Measurements from ENCODE around the gene KCNH1.

The KCNH1 gene

DNA sequence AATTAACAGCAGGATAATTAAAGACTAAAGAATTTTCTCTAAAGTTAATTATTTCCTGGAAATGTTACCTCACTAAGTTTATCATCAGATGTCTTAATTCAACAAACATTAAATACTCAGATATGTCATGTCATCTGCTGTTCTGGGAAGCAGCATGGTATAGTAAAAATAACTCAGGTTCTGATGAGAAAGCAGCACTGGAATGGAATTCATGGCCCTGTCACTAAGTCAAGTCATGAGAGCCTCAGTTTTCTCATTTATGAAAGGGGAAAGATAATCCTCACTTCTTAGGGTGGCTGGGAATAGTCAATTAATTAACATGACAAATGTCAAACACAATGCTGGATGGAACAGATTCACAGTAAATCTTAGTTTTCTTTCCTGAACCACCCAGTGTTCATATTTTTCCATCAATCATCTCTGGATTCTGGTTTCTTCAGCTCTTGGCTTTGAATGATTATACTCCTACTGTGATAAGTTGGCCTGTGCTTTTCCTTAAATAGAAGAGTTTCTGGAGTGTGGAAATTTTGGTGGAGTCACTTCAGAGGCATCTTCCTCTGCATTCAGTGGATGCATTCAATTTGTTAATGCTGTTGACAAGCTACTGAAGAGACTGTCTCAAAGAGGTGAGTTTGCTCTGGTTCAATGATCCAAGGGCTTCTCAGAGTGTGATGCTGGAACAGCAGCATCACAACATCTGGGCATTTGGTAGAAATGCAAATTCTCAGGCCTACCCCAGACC, 319.4 kb downstream of the KCNH1 start:
- no peak for TF ChIP-seq GATA2 (IDR thresholded peaks at IDR 0.05; ENCODE audit: low read depth, low read length)
- no peak for TF ChIP-seq GATA3 (IDR thresholded peaks at IDR 0.05; ENCODE audit: low read depth, low read length)

DNA sequence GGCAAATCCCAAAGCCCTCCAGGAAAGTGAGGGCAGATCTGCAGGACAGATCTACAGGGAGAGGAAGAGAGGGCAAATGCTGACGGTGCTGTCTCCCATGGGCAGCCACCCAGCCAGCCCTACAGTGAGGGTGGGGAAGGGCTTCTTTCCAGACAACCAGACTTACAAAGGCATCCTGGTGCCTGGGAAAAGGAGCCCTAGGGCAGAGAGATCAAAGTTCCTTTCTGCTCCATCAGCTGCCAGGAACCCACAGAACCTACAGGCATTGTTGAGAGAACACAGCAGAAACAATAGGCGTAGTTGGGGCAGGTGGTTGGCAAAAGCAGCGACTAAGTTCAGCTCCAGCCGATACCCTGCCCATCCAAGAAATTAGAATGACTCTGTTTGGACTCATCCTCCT, 332.4 kb downstream of the KCNH1 start:
- TF ChIP-seq GATA2 (IDR thresholded peaks at IDR 0.05; ENCODE audit: low read depth, low read length) (no peak), GATA3 (IDR thresholded peaks at IDR 0.05; ENCODE audit: low read depth, low read length) (no peak)

DNA sequence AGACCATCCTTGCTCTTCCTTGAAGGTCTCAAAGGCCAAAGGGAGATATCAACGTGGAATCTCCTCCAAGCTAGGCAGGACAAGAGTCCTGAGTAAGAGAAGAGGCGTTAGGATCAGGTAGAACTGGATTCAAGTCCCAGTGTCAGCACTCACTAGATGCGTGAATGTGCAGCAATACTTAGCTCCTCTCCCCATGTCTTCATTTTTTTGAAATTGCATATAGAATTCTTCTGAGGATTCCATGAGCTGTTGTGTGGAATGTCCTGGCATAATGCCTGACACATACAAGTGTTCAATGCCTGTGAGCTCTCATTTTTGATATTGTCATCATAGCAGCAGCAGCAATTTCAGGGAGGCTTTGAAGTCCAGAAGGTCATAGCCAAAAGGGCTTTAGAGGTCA, 333.2 kb downstream of the KCNH1 start:
- no peak for TF ChIP-seq GATA2 (IDR thresholded peaks at IDR 0.05; ENCODE audit: low read depth, low read length)
- no peak for TF ChIP-seq GATA3 (IDR thresholded peaks at IDR 0.05; ENCODE audit: low read depth, low read length)

DNA sequence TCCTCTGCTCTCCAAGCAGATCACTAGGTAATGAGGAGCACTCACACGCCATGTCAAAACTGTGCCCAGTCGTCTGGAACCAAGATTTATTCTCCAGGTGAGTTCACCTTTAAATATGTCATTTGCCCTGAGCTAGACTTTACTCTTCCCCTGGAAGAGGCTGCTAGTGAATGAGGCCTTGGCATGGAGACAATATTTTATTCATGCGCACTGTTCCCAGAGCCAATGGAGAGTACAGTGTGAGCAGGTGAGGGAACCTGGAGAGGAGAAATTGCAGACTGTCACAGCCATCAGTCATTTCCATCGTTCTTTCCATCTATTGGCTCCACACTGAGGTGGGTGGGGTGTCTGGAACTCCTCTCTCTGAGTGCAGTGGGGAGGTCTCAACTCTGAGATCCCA, 333.6 kb downstream of the KCNH1 start:
- TF ChIP-seq GATA2 (IDR thresholded peaks at IDR 0.05; ENCODE audit: low read depth, low read length): no peak
- no peak for TF ChIP-seq GATA3 (IDR thresholded peaks at IDR 0.05; ENCODE audit: low read depth, low read length)

DNA sequence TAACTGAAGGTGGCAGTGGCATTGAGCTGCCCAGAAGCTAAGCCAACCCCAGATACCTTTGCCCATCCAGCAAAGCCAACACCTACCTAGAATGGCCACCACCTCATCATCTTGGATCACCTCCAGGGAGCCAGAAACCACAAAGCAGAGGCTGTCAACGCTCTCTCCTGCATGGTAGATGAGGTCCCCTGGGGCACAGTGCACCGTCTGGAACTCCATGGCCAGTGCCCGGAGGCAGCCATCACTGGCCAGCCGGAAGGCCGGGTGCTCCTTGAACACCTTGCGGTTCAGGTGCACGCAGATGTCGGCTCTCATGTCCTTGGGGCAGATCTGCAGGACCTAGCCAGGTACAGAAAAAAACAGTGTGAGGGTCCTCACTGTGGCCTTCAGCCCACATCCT, 336.5 kb downstream of the KCNH1 start:
- no peak for TF ChIP-seq GATA2 (IDR thresholded peaks at IDR 0.05; ENCODE audit: low read depth, low read length)
- no peak for TF ChIP-seq GATA3 (IDR thresholded peaks at IDR 0.05; ENCODE audit: low read depth, low read length)

DNA sequence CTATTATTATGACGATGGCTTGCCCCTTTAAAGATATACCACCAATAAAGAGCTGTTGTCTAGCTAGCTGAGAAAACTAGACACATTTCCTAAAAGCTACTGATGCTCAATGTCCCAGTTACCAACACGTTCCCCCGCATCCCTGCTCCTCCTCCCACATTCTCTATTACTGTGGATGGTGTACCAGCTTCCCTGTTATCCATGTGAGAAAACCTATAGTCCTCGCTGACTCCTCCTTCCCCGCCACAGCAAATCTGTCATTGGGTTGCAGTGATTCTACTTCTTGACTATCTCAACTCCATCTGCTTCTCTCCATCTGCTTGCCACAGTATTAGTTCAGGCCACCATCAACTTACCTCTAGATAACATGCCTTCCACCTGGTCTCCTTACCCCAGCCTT, 337.5 kb downstream of the KCNH1 start:
- TF ChIP-seq GATA3 (IDR thresholded peaks at IDR 0.05; ENCODE audit: low read depth, low read length): no peak
- no peak for TF ChIP-seq GATA2 (IDR thresholded peaks at IDR 0.05; ENCODE audit: low read depth, low read length)

DNA sequence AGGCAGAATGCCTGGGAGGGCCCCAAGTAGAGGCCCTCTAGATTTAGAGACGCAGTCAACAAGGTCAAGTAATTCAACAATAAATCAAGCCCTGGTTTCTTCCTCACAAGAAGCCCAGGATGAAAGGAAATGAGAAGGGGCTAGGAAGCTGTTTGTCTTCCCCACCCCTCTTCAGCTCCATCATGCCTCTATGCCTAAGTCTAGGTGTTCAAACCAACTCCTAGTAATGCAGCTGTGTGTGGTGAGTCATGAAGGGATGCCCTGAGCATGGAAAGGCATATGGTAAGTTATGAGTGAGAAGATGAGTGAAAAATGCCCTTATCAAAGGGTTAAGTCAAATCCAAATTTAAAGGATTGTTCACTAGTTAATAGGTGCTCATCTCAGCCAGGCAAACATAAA, 339.5 kb downstream of the KCNH1 start:
- no peak for TF ChIP-seq GATA2 (IDR thresholded peaks at IDR 0.05; ENCODE audit: low read depth, low read length)
- TF ChIP-seq GATA3 (IDR thresholded peaks at IDR 0.05; ENCODE audit: low read depth, low read length): no peak

DNA sequence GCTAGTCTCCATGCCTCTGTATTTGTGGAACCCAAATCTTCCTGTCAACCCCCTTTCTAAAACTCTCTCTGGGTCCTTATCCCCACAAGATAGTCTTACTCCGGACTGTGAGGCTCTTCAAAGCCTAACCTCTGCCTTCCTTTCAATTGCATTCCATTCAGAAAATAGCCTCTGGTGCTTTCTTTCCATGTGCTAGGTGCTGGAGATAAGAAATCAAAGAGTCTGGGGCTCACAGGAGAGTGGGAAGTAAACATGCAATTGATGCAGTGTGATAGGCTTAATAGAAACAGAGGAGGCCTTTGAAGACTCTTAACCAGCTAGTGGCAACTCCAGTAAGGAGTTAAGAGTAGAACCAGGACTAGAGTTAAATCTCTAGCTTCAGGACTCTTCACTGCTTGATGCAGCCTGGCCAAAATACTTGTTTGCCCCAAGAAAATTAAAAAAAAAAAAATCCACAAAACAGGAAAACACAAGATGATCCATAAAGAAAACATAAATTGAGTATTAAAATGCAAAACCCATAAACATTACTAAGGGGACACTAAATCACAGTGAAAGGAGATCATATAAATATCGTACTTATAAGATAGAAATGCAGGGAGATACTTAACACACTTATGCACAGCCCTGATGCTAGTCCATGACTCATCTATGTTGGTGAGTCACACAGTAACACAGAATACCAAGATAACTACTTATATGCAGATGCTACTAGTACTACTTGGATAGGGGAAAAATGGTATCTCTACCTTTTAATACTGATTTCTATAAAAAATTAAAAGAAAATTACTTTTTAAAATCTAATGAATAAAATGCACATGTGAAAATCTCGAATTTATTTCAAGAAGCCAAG, 341.5 kb downstream of the KCNH1 start:
- TF ChIP-seq GATA2 (IDR thresholded peaks at IDR 0.05; ENCODE audit: low read depth, low read length): peak; percentile 54
- TF ChIP-seq GATA3 (IDR thresholded peaks at IDR 0.05; ENCODE audit: low read depth, low read length): no peak

DNA sequence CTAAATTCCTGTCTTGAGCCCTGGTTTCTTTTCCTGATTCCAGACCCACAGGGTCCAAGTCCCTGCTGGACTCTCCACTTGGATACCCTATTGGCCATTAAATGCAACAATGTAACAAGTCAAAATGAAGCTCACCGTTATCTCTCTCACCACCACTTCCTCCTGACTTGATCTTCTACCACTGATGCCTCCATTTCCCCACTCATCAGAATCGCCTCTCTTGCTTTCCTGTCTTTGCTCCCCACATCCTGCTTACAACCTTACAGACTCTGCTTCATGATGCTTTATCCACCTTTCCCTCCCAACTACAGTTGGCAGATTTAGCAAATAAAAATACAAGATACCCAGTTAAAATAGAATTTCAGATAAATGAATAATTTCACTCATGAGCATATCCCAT, 343.8 kb downstream of the KCNH1 start:
- TF ChIP-seq GATA2 (IDR thresholded peaks at IDR 0.05; ENCODE audit: low read depth, low read length): no peak
- no peak for TF ChIP-seq GATA3 (IDR thresholded peaks at IDR 0.05; ENCODE audit: low read depth, low read length)

DNA sequence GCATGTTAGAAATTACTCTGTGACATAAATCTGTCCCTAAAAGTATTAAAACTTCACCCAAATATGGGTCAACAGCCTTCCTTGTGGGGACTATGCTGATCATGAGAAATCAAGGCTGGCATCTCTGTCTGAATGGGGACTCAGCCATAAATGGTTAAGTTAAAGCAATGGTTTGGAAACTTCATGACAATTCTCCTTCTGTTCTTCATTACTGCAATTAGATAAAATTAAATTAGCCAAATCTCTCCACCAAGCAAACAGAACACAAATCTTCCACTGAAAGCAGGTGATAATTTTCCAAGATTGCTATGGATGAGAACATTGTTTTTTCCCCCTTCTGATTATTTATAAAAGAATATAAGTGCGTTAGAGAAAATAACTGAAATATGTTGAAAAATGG, 346.1 kb downstream of the KCNH1 start:
- TF ChIP-seq GATA2 (IDR thresholded peaks at IDR 0.05; ENCODE audit: low read depth, low read length) (no peak; the same call in 1 of the 2 replicates), GATA3 (IDR thresholded peaks at IDR 0.05; ENCODE audit: low read depth, low read length) (peak; percentile 37; the same call in 1 of the 2 replicates)

DNA sequence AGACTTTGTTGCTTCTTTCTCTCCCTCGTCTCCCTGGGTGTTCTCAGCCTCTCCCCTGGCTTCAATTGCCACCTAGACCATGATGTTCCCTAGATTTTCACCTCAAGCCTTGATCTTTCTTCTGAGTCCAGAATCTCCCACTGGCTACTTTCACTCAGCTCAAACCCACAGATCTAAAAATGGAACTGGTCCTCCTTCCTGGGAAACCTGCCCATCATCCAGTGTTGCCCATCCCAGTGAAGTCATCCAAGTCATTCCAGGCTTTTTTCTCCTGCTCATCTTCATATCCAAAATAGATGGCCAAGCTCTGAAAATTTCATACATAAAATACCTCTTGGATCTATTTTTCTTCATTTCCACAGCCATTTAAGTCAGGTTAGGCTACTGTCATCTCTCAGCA, 347.4 kb downstream of the KCNH1 start:
- TF ChIP-seq GATA2 (IDR thresholded peaks at IDR 0.05; ENCODE audit: low read depth, low read length): no peak
- TF ChIP-seq GATA3 (IDR thresholded peaks at IDR 0.05; ENCODE audit: low read depth, low read length): no peak

DNA sequence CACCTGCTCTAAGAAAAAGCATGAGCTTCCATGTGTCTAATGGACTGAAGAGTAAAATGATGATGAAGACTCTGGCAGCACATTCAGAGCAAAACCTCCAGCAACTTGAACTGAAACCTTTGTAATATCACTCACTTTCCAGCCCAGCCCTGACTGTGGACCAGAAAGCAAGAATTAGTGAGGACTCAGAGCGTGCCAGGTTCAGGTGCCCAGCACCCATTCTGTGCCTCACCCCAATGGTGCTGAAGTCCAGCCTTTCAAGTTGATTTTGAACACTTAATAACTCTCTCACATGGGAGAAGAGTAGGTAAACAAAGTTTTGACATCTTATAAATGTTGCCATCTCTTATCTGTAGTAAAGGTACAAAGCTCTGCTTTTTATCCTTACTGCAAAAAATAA, 350.0 kb downstream of the KCNH1 start:
- TF ChIP-seq GATA2 (IDR thresholded peaks at IDR 0.05; ENCODE audit: low read depth, low read length) (no peak), GATA3 (IDR thresholded peaks at IDR 0.05; ENCODE audit: low read depth, low read length) (no peak)

DNA sequence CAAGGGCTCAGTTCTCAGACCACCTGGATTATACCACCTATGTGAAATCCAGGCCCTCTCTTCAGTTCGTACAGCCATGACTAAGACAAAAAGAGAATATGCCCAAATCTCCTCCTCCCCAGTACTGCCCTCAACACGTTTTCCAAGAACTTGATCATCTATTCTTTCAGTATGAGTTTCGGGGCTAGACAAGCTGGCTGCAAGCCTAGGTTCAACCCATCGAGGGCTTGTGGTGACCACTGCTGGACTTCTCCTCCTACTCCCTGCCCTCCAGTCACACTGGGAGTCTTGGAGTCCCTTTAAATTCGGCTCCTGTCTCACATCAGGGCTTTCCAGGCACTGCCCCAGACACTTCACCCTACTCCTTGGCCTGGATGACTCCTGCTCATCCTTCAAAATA, 352.3 kb downstream of the KCNH1 start:
- TF ChIP-seq GATA3 (IDR thresholded peaks at IDR 0.05; ENCODE audit: low read depth, low read length): no peak
- TF ChIP-seq GATA2 (IDR thresholded peaks at IDR 0.05; ENCODE audit: low read depth, low read length): no peak

DNA sequence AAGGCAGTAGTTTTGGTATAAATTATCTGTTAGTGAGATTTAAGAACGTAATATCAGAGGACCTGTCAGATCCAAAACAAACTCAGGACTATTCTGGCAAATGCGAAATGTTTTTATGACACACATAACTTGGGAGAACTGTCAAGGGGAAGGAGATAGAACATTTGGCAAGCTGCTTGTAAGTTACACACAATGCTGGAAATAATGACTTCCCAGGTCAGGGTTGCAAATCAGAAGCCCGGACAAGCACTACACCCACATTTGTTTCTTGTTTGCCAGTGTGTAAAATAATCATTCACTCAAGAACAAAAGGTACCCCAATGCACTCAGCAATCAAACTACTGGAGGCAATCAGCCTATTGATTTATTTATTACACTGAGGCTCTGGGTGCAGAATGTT, 354.7 kb downstream of the KCNH1 start:
- no peak for TF ChIP-seq GATA2 (IDR thresholded peaks at IDR 0.05; ENCODE audit: low read depth, low read length)
- no peak for TF ChIP-seq GATA3 (IDR thresholded peaks at IDR 0.05; ENCODE audit: low read depth, low read length)

DNA sequence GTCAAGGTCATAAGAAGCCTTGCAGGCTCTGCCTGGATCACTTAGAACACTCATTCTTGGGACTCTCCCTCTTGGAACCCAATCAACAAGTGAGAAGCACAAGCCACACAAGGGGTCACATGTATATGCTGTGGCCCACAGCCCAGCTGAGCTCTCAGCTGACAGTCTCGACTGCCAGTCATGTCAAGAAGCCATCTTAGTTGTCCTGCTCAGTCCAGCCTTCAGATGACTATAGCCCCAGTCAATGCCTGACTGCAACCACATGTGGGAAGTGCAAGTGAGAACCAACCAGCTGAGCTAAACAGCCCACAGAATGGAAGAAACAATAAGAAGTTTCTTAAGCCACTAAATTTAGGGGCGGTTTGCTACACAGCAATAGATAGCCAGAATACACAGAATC, 356.0 kb downstream of the KCNH1 start:
- TF ChIP-seq GATA2 (IDR thresholded peaks at IDR 0.05; ENCODE audit: low read depth, low read length) (no peak), GATA3 (IDR thresholded peaks at IDR 0.05; ENCODE audit: low read depth, low read length) (no peak)
